ENCODE results near the gene GAK.

GAK gene

GRCh38 chr4:848803-849477 is 83.2 kb downstream of the GAK start:
- H3K79me2 ChIP-seq (ENCODE audit: insufficient read depth, low read length) = no peaks in the 10 kb centered on the region
- H3K27ac ChIP-seq (ENCODE audit: low read length) = no peak overlapping the region
- no peak for DNase-seq
- ATAC-seq (ENCODE audit: insufficient read depth, low read depth) = no peak
- H3K9ac ChIP-seq (ENCODE audit: low read depth, low read length) = no peak overlapping the region
- H3K4me3 ChIP-seq (ENCODE audit: low read depth in 1 of 2, low read length in 2 of 2) = no peak overlapping the region
- no peaks in the 10 kb centered on the region for H3K9me3 ChIP-seq (ENCODE audit: insufficient read depth, low read length, severe bottlenecking)
- no peaks in the 10 kb centered on the region for H4K20me1 ChIP-seq (ENCODE audit: insufficient read depth, low read length)
- H3K4me1 ChIP-seq (ENCODE audit: insufficient read depth, low read length) = no peaks in the 10 kb centered on the region
- H2AFZ ChIP-seq (ENCODE audit: low read depth, low read length) = no peak overlapping the region
- TF ChIP-seq CTCF (IDR thresholded peaks at IDR 0.05; ENCODE audit: borderline replicate concordance, extremely low read depth, low read length, poor library complexity, severe bottlenecking) (no peak), EZH2 (IDR thresholded peaks at IDR 0.05; ENCODE audit: borderline replicate concordance, low read depth, low read length, severe bottlenecking) (no peak)
- H3K36me3 ChIP-seq (ENCODE audit: insufficient read depth, low read length) = peaks cover 54% of the 10 kb centered on the region
- H3K4me2 ChIP-seq (ENCODE audit: insufficient read depth, low read length) = no peak overlapping the region
- no peaks in the 10 kb centered on the region for H3K27me3 ChIP-seq (ENCODE audit: insufficient read depth, low read length, poor library complexity)

GRCh38 chr4:848307-848691 is 83.8 kb downstream of the GAK start:
- Histone ChIP-seq H3K27me3 (ENCODE audit: insufficient read depth, low read length, poor library complexity) (no peaks in the 10 kb centered on the region), H3K4me3 (ENCODE audit: low read depth in 1 of 2, low read length in 2 of 2) (no peak overlapping the region), H3K36me3 (ENCODE audit: insufficient read depth, low read length) (peaks cover 54% of the 10 kb centered on the region), H4K20me1 (ENCODE audit: insufficient read depth, low read length) (no peaks in the 10 kb centered on the region), H2AFZ (ENCODE audit: low read depth, low read length) (no peak overlapping the region), H3K4me2 (ENCODE audit: insufficient read depth, low read length) (no peak overlapping the region), H3K27ac (ENCODE audit: low read length) (no peak overlapping the region), H3K9ac (ENCODE audit: low read depth, low read length) (no peak overlapping the region), H3K9me3 (ENCODE audit: insufficient read depth, low read length, severe bottlenecking) (no peaks in the 10 kb centered on the region), H3K4me1 (ENCODE audit: insufficient read depth, low read length) (no peaks in the 10 kb centered on the region), H3K79me2 (ENCODE audit: insufficient read depth, low read length) (no peaks in the 10 kb centered on the region)
- no peak for TF ChIP-seq CTCF (IDR thresholded peaks at IDR 0.05; ENCODE audit: borderline replicate concordance, extremely low read depth, low read length, poor library complexity, severe bottlenecking)
- no peak for TF ChIP-seq EZH2 (IDR thresholded peaks at IDR 0.05; ENCODE audit: borderline replicate concordance, low read depth, low read length, severe bottlenecking)
- DNase-seq = no peak
- no peak for ATAC-seq (ENCODE audit: insufficient read depth, low read depth)

GRCh38 chr4:845836-846251 is 86.3 kb downstream of the GAK start:
- peaks cover 41% of the 10 kb centered on the region for H3K36me3 ChIP-seq (ENCODE audit: insufficient read depth, low read length)
- no peak overlapping the region for H2AFZ ChIP-seq (ENCODE audit: low read depth, low read length)
- H3K4me2 ChIP-seq (ENCODE audit: insufficient read depth, low read length) = no peak overlapping the region
- no peak for TF ChIP-seq CTCF (IDR thresholded peaks at IDR 0.05; ENCODE audit: borderline replicate concordance, extremely low read depth, low read length, poor library complexity, severe bottlenecking)
- TF ChIP-seq EZH2 (IDR thresholded peaks at IDR 0.05; ENCODE audit: borderline replicate concordance, low read depth, low read length, severe bottlenecking) = no peak
- no peaks in the 10 kb centered on the region for H3K79me2 ChIP-seq (ENCODE audit: insufficient read depth, low read length)
- no peaks in the 10 kb centered on the region for H3K4me1 ChIP-seq (ENCODE audit: insufficient read depth, low read length)
- DNase-seq (no peak), ATAC-seq (ENCODE audit: insufficient read depth, low read depth) (no peak)
- H3K27ac ChIP-seq (ENCODE audit: low read length) = no peak overlapping the region
- H3K27me3 ChIP-seq (ENCODE audit: insufficient read depth, low read length, poor library complexity) = no peaks in the 10 kb centered on the region
- peaks cover 5% of the 10 kb centered on the region for H3K9me3 ChIP-seq (ENCODE audit: insufficient read depth, low read length, severe bottlenecking)
- no peak overlapping the region for H3K4me3 ChIP-seq (ENCODE audit: low read depth in 1 of 2, low read length in 2 of 2)
- no peaks in the 10 kb centered on the region for H4K20me1 ChIP-seq (ENCODE audit: insufficient read depth, low read length)
- no peak overlapping the region for H3K9ac ChIP-seq (ENCODE audit: low read depth, low read length)
